GM12801 (cell line): ENCODE results near the gene SCN4B.

Source experiments
- TF ChIP-seq, protein P1 (sequence below): IDR thresholded peaks from one replicate; pipeline ENCODE4 v1.5.1; 2011; ENCODE audit warnings: control low read depth; ENCODE audit not compliant: insufficient read length; ENCODE audit errors: extremely low read depth

SCN4B gene

GRCh38 chr11:118139578-118139977 is 13.0 kb downstream of the SCN4B start:
- TF ChIP-seq, protein P1, sequence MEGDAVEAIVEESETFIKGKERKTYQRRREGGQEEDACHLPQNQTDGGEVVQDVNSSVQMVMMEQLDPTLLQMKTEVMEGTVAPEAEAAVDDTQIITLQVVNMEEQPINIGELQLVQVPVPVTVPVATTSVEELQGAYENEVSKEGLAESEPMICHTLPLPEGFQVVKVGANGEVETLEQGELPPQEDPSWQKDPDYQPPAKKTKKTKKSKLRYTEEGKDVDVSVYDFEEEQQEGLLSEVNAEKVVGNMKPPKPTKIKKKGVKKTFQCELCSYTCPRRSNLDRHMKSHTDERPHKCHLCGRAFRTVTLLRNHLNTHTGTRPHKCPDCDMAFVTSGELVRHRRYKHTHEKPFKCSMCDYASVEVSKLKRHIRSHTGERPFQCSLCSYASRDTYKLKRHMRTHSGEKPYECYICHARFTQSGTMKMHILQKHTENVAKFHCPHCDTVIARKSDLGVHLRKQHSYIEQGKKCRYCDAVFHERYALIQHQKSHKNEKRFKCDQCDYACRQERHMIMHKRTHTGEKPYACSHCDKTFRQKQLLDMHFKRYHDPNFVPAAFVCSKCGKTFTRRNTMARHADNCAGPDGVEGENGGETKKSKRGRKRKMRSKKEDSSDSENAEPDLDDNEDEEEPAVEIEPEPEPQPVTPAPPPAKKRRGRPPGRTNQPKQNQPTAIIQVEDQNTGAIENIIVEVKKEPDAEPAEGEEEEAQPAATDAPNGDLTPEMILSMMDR: no peak

DNA sequence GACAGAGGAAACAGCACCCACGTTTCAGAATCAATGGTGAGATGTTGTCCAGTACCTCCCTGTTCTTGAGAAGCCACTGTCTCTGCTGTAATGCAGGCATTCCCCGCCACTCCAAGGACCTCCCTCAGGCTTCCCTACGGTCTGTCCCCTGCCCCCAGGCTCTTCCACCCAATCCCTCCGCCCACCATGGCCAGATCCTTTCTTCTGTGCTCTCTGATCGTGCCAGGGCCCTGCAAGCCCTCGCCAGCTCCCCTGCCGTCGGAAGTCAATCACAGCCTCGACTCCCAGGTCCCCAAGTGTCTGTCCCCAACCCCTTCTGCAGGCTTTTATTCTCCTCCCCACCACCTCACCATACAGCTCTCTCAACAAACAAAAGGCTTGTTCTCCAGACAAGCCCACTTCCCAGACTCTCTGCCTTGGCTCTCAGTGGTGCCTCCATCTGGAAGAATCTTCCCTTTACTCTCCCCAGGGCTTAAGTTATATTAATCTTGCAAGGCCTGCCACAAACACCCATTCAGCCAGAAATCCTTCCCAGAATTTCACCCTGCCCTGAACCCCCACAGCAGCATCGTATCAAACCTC is 13.7 kb downstream of the SCN4B start:
- TF ChIP-seq, protein P1: no peak

GRCh38 chr11:118136801-118137200 is 15.8 kb downstream of the SCN4B start:
- TF ChIP-seq, protein P1: no peak

DNA sequence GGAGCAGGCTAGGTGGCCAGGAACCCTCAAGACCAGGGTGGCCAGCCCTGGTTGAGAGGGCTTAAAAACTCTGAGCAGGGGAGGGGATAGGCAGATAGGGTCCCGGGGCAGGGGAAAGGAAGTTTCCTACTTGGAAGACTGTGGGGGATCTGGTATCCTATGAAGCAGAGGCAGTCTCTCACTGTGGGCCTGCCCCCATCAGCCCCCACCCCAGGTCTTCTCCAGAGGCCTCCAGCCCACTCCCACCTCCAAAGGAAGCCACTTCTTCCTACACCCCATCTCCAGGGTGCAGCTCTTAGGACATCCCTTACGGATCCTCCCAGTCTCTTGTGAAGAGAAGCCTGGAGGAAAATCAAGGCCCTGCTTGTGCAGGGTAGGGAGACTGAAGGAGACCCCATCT is 16.3 kb downstream of the SCN4B start:
- TF ChIP-seq, protein P1: no peak

DNA sequence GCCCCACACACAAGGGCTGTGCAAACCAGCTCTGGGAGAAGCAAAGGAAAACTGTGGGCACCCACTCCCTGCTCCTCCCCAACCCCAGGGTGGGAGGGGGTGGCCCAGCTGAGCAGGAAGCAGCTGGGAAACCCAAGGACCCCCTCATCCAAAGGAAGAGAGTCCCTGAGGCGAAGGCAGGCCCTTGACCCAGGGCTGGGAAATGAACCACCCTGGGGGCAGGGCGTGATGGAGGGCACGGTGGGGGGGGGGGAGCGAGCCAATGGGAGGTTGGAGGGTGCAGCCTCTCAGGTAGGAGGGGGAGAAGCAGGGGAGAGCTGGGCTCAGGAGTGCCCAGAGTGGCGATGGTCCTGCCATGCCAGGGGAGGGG is 16.8 kb downstream of the SCN4B start:
- TF ChIP-seq, protein P1: no peak

DNA sequence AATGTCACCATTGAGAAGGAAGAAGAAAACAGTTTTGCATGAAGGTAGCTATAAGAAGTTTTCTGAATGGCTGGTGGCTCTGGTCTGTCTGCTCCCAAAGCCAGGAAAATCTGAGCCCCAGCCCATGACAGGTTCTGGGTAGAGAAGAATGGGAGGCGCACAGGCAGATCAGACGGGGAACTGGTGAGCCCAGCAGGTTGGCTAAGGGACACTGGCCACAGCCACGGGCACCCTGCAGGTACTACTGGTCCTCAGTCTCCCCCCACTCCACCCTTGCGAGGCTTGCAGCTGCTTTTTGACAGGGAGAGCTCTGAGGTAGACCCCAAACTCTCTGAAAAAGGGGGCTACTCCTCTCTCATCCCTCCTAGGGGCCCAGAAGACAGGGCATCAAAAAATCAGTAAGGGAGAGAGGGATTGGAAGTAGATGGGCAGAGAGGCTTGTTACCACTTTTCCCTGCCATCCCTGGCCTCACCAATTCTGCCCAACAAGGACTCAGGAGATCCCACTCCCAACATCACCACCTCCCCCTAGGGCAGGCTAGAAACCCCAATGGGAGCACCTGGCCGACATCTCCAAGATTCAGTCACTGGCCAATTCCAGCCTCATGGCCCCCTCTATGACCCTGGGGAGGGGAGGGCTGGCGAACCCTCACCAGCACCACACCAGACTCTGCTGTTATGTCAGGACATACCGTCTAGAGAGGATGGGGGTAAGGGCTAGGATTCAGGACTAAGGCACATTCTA is 17.4 kb downstream of the SCN4B start:
- TF ChIP-seq, protein P1: no peak

DNA sequence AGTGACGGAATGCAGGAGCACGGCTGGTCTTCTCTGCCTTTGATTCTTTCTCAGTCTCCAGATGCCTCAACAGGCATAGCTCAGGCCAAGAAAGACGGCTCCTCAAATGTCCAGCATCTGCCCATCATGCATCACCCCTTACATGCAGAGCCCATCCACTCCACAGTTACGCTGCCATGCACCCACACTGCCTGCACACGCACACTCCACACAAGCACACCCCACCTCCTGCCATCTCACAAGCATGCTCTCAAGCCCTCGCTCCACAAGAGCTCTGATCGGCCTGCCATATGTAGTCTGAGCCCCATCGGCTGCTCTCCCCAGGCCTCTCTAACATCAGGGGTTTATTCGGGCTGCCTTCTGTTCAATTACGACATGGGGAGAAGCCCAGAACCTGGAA is 18.8 kb downstream of the SCN4B start:
- TF ChIP-seq, protein P1: no peak
